NCI-H187 (cell line): ENCODE data around the gene STAG1.
"Not testable (repeated sequence)": the region's sequence is repeated elsewhere in the genome, so short reads cannot be mapped to it uniquely, and the experiment has no call there.

Experiments
- DNase-seq, 2 experiments: peaks; one replicate each; lab custom pipeline; 2025; lab: John Stamatoyannopoulos, UW

The STAG1 gene

GRCh38 chr3:136645915-136646314 is 106.3 kb downstream of the STAG1 start:
- DNase-seq, result no peak

- no peak for DNase-seq
Observed at GRCh38 chr3:136644212-136644611, 108.0 kb downstream of the STAG1 start.

DNA sequence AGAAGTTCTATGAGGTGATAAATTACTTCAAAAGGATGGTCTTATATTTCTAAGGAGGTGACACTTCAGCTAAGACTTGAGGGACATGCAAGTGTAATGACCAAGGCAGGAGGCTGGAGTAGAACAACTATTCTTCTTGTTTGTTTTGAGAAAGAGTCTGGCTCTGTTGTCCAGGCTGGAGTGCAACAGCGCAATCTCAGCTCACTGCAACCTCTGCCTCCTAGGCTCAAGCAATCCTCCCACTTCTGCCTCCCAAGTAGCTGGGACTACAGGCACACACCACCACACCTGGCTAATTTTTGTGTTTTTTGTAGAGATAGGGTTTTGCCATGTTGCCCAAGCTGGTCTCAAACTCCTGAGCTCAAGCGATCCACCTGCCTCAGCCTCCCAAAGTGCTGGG is 108.8 kb downstream of the STAG1 start:
- not testable (repeated sequence) for DNase-seq

DNA sequence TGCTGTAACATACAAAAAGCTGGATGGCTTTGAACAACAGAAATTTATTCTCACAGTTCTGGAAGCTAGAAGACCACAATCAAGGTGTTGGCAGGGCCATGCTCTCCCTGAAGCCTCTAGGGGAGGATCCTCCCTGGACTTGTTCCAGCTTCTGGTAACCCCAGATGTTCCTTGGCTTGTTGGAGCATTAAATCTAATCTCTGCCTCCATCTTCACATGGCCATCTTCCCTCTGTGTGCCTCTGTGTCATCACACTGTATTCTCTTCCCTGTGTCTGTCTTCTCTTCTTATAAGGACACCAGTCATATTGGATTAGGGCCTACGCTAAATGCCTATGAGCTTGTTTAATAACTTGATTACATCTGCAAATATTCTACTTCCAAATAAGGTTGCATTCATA is 109.5 kb downstream of the STAG1 start:
- DNase-seq, result no peak

DNA sequence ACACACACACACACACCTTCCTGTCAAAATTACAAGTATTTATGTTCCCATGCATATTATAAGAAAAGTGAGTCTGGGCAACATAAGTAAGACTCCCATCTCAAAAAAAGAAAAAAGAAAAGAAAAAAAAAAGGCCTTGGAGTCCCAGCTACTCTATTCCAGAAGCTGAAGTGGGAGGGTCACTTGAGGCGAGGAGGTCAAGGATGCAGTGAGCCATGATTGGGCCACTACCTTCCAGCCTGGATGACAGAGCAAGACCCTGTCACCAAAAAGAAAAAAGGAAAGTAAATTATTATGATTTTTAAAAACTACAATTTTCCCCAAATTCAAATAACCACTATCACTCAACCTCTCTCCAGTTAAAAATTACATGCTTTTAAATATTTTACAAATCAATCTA is 113.1 kb downstream of the STAG1 start:
- DNase-seq, result no peak

- no peak for DNase-seq
Observed at GRCh38 chr3:136637176-136637575, 115.0 kb downstream of the STAG1 start.

GRCh38 chr3:136634821-136635220 is 117.4 kb downstream of the STAG1 start:
- DNase-seq, result no peak

DNA sequence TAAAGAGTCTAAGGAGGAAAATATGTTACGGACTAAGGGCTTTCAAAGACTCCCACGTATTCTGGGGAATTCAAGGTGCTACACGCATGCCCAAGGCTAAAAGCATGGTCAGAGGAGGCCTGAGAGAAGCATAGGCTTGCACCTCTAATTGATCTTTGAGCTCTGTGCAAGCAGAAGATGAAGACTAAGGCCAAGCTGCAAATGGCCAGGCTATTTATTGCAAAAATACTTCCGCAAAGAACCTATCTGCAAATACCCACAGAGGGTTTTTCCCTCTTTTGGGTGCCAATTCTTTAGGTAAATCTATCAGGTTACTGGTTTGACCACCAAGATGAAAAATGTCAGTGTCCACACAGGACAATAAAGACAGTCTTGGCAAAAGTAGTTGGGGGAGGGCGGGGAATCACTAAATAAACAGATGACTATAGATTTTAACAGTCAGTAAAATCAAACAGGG is 119.5 kb downstream of the STAG1 start:
- no peak for DNase-seq

- no peak for DNase-seq
Observed at GRCh38 chr3:136631424-136631823, 120.8 kb downstream of the STAG1 start.

DNA sequence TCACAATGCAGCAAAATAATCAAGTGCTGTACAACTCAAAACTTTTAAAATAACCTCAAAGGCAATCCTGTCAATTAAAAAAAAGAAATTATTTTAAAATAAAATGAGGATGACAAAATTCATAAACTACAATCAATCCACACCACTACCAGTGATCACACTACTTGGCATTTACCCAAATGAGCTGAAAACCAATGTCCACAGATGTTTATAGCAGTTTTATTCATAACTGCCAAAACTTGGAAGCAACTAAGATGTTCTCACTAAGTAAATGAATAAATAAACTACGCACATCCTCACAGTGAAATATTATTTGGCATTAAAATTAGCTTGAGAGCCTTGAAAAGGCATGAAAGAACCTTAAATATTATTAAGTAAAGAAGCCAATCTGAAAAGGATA is 121.3 kb downstream of the STAG1 start:
- no peak for DNase-seq

DNA sequence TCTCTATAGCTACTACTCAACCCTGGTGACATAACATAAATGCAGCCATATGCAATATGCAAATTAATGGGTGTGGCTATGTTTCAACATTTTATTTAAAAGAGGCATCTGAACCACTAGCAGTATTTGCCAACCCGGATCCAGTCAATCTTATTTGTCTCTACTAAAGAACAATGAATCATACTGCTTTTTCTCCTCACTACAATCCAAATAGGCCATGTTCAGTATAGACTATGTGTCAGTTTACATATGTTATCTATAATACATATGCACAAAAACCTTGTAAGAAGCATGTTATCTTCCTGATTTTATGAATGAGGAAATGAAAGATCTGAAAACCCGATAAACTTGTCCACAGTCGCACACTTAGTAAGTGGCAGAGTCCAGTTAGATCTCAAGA is 125.7 kb downstream of the STAG1 start:
- no peak for DNase-seq

DNA sequence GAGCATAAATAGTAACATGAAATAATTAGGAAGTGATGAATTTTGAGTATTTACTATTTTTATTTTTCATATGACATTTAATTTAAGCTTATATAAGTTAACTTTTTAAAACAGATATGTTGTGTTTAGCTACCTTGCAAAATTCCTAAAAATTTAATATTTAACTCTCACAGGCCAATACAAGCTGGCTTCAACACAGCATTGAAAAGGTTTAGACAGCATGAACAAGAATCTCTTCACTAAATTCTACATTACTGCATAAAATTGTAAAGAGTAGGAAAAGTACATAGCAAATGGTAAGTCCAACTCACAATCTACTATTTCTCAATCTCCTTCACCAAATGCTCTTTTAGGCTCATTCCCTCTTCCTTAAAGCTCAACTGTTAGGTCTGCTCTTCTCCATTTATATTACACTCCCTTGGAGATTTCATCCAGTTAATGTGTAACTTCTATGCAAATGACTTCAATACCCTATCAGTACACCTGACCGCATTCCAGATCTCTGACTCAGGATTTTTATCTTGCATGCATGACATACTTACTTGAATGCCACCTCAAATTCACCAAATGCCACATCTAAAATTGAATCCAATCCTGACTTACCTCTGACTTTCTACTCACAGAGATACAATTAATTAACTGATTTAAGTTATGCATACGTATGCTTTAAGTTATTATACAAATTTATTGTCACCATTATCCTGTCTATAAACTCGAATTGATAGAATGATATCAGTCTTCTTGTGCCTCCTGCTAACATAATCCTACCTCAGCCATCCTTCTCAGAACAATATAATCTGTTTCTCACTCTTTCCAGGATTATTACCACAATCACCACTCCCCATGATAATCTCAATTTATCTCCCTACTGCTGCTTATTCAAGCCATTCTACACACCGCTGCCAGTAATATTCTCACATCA is 127.0 kb downstream of the STAG1 start:
- DNase-seq, result no peak

- DNase-seq, result no peak
Observed at GRCh38 chr3:136624371-136624770, 127.8 kb downstream of the STAG1 start.

GRCh38 chr3:136621628-136622027 is 130.6 kb downstream of the STAG1 start:
- no peak for DNase-seq

- DNase-seq, result no peak
Observed at GRCh38 chr3:136620436-136620835, 131.7 kb downstream of the STAG1 start.

DNA sequence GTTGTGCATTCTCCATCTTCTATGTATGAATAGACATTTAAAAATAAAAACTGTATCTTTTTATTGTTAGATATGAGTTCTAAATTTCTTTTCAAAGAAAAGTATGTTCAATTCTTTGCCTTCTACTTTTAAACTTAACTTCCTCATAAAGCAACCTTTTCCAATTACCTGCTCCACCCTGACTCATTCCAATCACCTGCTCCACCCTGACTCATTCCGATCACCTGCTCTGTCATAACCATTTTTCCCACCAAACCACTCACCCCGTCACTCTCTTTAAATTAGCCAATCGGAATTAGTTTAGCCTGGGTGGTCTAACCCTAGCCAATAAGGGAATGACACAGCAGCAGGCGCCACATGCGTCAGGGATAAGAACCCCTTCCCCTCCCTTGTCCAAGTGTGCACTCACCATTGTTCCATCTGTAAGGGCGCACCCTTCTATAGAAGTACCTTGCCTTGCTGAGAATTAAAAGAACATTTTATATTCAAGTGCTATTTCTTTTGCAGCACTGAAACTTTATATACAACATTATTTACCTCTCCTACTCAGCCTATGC is 134.1 kb downstream of the STAG1 start:
- not testable (repeated sequence) for DNase-seq

- DNase-seq, result no peak
Observed at GRCh38 chr3:136617198-136617597, 135.0 kb downstream of the STAG1 start.

DNA sequence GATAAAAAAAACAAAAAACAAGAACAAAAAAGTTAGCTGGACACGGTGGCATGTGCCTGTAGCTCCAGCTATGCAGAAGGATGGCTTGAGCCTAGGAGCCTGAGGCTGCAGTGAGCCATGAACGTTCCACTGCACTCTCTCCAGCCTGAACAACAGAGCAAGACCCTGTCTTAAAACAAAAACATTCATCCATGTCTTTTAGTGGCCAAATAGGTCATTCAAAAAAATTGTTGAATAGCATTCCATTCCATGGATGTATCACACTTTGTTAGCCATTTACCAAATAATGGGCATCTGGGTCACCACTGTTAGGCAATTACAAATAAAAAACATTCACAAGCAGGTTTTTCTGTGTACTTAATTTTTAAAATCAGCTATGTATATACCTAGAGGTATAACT is 139.7 kb downstream of the STAG1 start:
- no peak for DNase-seq

DNA sequence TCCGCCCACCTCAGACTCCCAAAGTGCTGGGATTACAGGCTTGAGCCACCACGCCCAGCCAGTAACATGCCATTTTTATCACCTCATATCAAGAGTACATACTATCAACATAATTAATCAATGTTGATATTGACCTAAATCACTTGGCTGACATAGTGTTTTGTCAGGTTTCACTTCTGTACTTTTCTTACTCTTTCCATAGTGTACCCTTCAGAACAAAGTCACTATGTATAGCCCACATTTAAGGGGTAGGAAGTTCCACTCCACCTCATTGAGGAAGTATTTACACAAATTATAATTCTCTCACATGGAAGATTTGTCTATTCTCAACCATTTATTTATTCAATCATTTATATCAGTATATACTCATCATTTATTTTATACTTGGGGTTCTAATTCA is 145.2 kb downstream of the STAG1 start:
- no peak for DNase-seq

- DNase-seq, result not testable (repeated sequence)
Observed at GRCh38 chr3:136606216-136606615, 146.0 kb downstream of the STAG1 start.

- no peak for DNase-seq
Observed at GRCh38 chr3:136604961-136605360, 147.2 kb downstream of the STAG1 start.

DNA sequence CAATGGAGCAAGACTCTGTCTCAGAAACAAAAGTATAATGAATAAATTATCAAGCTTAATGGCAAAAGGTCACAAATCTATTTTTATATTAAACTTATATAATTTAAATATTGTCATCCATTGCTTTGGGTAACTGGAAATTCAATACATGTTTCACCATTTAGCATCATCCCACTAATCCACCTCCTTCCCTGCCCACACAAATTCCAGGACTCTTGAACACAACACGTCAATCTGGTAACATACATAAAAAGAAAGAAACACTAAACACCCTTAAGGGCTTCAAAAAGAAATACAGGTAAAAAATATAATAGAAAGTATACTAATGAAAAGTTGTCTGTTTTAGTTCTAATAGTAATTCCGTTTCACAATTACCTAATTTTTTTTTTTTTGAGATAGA is 149.4 kb downstream of the STAG1 start:
- DNase-seq, result no peak

GRCh38 chr3:136595913-136596697 is 156.1 kb downstream of the STAG1 start:
- no peak for DNase-seq
